CD4-positive, alpha-beta T cell treated with Interferon alpha-2 for 1 hour (primary cell): Measurements from ENCODE around the gene TRIM47.

Experiments
- DNase-seq, 2 donors: peaks; one replicate each; pipeline ENCODE4 v3.0.0-alpha.2; 2020 to 2022

TRIM47 gene

GRCh38 chr17:75908201-75908600, 29.8 kb upstream of the TRIM47 start:
- DNase-seq = no peak

- no peak for DNase-seq
These were observed 27.9 kb upstream of the TRIM47 start for GRCh38 chr17:75906143-75906884.

- DNase-seq = peak; percentile 96 to 97
These were observed 26.6 kb upstream of the TRIM47 start, which contains the start of gene MRPL38 for GRCh38 chr17:75904749-75905521. Gene MRPL38 (minus strand): TSS chr17:75904884. CDS start chr17:75904875, 9 bp downstream.

- no peak for DNase-seq
These were observed 24.0 kb upstream of the TRIM47 start for GRCh38 chr17:75902406-75902805.

- DNase-seq = no peak
These were observed 23.3 kb upstream of the TRIM47 start for GRCh38 chr17:75901727-75902126.

GRCh38 chr17:75900691-75901533, 22.5 kb upstream of the TRIM47 start:
- DNase-seq = no peak

- no peak for DNase-seq
These were observed 21.5 kb upstream of the TRIM47 start for GRCh38 chr17:75899767-75900468.

- no peak for DNase-seq
These were observed 21.0 kb upstream of the TRIM47 start for GRCh38 chr17:75899353-75899752.

- DNase-seq = no peak
These were observed 20.4 kb upstream of the TRIM47 start for GRCh38 chr17:75898791-75899190.

- DNase-seq = no peak
These were observed 19.7 kb upstream of the TRIM47 start for GRCh38 chr17:75898065-75898464.

- no peak for DNase-seq
These were observed 19.0 kb upstream of the TRIM47 start for GRCh38 chr17:75897160-75898019.

GRCh38 chr17:75896415-75897159, 18.2 kb upstream of the TRIM47 start, which contains the start of gene TRIM65:
Gene TRIM65 (minus strand): TSS chr17:75896951. CDS start chr17:75896937, 14 bp downstream.
- DNase-seq = peak; percentile 77 to 82

GRCh38 chr17:75895370-75896155, 17.2 kb upstream of the TRIM47 start:
- no peak for DNase-seq

- no peak for DNase-seq
These were observed 15.8 kb upstream of the TRIM47 start for GRCh38 chr17:75894049-75894733.

- DNase-seq = no peak
These were observed 15.1 kb upstream of the TRIM47 start for GRCh38 chr17:75893305-75894048.

GRCh38 chr17:75892556-75893224, 14.3 kb upstream of the TRIM47 start:
- DNase-seq = no peak

GRCh38 chr17:75891605-75892555, 13.5 kb upstream of the TRIM47 start:
- no peak for DNase-seq
